ENCODE measurements around the gene RNF169.

DNA sequence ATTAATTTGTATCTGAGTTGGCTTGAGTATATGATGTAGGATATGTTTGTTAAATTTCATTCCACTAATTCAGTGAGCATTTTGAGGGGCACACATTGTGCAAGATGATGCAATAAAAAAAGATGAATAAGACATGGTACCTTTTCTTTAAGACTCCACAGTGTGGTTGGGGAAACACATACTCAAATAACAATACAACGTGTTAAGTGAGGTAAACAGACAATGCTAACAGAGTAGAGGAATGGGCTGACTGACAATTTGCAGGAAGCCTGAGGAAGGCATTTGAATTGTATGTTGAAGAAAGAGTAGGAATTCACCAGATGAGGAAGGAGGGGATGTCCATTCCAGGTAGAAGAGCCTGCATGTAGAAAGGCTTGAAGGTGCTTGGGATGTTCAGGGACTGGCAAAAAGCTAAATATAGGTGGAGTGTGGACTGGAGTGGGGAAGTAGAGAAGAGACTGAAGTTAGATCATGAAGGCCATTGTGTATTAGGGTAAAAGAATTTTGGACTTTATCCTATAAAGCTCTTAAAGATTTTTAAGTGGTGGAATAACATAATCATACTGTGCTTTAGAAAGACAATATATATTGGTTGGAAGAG lies 6.8 kb downstream of the RNF169 start:
- TF ChIP-seq GATA2 (IDR thresholded peaks at IDR 0.05; ENCODE audit: low read depth, low read length): no peak
- TF ChIP-seq GATA3 (IDR thresholded peaks at IDR 0.05; ENCODE audit: low read depth, low read length): no peak
